Activated T-helper 1 cell treated with anti-CD3 and anti-CD28 coated beads, Interleukin-2, amount 50 U/mL, for 16 hours (primary cell): Measurements from ENCODE around the gene CCSER2.
A peak's percentile ranks its signal among the peaks of the same experiment; 100 is the strongest.
"Not testable (repeated sequence)": the region's sequence is repeated elsewhere in the genome, so short reads cannot be mapped to it uniquely, and the experiment has no call there.

Source experiments
- DNase-seq, 2 donors: peaks; one replicate each; pipeline ENCODE4 v3.0.0-alpha.2; 2020; ENCODE audit warnings: low read depth in 1 of 2, low spot score in 1 of 2

Gene CCSER2, protein sequence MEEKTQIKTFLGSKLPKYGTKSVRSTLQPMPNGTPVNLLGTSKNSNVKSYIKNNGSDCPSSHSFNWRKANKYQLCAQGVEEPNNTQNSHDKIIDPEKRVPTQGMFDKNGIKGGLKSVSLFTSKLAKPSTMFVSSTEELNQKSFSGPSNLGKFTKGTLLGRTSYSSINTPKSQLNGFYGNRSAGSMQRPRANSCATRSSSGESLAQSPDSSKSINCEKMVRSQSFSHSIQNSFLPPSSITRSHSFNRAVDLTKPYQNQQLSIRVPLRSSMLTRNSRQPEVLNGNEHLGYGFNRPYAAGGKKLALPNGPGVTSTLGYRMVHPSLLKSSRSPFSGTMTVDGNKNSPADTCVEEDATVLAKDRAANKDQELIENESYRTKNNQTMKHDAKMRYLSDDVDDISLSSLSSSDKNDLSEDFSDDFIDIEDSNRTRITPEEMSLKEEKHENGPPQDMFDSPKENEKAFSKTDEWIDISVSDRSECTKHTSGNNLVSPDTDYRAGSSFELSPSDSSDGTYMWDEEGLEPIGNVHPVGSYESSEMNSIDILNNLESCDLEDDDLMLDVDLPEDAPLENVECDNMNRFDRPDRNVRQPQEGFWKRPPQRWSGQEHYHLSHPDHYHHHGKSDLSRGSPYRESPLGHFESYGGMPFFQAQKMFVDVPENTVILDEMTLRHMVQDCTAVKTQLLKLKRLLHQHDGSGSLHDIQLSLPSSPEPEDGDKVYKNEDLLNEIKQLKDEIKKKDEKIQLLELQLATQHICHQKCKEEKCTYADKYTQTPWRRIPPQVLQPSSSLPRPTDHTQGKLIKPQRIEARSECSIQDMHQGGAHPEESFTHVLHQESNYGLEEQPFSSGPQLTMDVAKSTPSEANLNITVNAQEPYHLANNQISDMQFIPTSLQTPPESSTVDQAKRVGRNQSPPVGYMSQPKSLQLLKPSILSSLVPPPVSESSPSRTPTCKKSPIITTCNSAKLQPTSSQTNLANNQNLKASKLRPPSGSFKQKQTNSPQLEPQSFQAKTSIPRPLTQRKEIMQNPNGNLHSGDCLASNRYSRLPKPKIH

DNA sequence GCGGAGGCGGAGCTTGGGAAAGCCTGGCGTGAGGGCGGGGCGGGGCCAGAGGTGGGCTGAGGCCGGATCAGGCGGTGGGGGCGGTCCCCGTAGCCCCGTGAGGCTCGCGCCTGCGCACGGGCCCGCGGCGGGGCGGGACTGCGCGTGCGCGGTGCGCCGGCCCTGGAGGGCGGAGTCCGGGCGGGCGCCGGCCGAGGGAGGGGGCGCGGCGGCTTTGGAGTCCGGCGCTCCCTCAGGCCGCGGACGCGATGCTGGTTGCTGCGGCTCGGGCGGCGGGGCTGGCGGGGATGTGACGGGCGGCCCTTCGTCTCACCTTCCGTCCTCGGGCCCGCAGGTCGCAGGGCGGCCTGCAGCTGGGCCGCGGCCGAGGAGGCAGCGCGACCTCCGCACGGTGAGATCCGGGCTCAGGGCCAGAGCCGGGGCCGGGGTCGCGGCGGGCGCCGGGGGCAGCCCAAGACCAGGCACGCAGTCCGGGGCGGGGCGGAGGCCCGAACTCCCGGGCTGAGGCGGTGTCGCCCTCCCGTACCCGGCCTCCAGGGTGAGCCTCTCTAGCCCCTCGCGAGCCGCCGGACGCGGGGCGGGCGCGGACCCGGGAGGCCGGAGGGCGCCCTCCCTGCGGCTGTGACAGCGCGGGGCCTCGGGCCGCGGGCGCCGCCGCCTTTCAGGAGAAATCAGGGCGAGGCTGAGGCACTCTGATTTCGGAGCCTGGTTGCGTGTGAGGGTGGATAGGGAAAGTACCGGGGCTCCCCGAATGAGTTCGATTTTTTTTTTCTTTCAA is at the start of gene CCSER2:
Gene CCSER2 (plus strand): TSS at position 172 of the 778 bp plus-strand sequence. CDS start 42,464 bp downstream, outside the sequence.
- peak; percentile 73 to 84 for DNase-seq

DNA sequence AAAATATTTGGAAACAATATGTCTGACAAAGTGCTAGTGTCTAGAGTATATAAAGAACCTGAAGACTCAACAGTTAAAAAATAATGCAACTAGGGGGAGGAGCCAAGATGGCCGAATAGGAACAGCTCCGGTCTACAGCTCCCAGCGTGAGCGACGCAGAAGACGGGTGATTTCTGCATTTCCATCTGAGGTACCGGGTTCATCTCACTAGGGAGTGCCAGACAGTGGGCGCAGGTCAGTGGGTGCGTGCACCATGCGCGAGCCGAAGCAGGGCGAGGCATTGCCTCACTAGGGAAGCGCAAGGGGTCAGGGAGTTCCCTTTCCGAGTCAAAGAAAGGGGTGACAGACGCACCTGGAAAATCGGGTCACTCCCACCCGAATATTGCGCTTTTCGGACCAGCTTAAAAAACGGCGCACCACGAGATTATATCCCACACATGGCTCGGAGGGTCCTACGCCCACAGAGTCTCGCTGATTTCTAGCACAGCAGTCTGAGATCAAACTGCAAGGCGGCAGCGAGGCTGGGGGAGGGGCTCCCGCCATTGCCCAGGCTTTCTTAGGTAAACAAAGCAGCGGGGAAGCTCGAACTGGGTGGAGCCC is 48.4 kb upstream of the CCSER2 start:
- DNase-seq: not testable (repeated sequence)

DNA sequence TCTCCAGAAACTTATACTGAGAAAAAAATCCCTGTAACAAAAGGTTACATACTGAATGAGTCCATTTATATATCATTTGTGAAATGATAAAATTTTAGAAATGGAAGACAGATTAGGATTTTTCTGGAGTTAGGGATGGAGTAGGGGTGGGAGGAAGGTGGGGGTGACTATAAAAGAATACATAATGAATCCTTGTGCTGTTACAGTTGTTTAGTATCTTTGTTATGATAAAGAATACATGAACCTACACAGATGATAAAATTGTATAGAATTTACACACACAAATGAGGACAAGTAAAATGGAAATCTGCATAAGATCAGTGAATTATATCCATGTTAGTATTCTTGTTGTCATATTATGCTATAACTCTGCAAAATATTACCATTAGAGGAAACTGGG is 41.7 kb upstream of the CCSER2 start:
- no peak for DNase-seq

DNA sequence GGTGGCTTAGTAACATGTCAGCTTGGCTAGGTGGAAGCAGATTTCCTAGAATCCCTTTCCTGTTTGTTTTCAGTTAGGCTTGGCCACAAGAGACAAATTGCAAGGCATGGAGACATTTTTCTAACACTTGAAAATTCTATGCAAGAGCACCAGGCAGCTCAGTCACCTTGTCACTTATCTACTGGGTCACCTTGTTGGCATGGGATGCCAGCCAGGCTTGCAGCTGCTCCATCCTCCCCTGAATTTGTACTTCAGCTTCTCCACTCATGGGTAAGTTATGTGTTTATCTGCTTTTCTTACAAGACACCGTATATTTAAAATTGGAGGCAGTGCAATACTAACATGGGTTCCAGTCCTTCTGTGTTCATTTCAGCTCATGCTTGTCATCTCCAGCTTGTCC is 40.2 kb upstream of the CCSER2 start:
- no peak for DNase-seq

DNA sequence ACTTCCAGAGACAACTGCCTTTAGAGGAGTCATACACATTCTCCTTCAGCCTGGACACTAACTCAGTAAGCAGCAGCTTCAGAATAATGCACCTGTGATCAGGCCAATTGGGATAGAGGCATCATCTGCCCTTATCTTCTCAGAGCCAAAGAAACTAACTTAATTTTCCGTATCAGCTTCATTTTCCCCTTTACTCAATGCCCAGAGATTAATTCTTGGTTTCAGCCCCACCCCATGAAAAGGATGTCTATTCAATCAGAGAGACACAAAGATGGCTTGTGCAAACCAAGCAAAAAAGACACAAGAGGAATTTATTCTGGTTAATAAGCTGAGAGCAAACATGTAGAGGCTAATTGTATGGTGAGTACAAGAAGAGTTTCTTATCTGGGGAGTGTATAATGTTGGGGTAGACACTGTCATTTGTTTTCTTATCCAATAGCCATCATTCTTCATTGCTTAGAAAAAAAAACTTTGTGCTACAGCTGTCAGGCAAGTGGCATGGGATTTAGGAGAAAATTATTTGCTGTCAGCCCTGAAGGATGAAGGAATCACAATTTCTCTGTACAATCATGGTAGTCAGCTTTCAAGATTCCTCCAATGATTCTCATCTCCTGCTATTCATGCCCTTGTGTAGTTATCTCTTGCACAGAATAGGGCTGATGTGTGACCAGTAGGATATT is 38.7 kb upstream of the CCSER2 start:
- DNase-seq: no peak

DNA sequence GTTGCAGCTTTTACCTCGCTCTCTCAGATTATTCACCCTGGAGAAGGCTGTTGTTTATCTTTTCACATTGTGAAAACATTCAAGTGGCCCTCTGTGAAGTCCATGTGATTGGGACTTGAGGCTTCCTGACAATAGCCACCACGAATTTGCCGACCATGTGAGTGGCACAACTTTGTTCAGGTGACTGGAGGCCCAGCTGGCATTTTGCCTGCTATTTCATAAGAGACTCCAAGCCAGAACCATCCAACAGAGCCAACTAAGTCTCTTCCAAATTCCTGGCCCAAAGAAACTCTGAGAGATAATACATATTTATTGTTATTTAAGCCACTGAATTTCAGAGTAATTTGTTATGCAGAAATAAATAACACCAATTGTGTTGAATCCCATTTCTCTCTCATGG is 38.2 kb upstream of the CCSER2 start:
- DNase-seq: no peak

DNA sequence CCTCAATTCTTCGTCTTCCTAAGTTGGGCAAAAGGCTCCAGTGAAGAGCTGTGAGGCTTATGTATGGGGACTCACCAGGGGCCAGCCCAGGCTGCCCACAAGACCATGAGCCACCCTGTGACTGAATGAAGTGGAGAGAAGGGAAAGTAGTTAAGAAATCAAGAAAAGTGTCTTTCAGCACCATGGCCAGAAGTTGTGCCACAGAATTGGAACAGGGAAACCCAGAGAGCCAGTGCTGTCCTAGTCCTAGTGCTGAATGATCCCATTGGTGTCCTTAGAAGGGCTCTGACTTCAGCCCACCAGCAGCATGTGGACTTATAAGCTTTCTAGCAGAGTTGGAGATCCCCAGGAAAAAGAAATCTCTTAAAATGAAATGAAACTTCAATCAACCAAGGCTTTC is 37.0 kb upstream of the CCSER2 start:
- no peak for DNase-seq

DNA sequence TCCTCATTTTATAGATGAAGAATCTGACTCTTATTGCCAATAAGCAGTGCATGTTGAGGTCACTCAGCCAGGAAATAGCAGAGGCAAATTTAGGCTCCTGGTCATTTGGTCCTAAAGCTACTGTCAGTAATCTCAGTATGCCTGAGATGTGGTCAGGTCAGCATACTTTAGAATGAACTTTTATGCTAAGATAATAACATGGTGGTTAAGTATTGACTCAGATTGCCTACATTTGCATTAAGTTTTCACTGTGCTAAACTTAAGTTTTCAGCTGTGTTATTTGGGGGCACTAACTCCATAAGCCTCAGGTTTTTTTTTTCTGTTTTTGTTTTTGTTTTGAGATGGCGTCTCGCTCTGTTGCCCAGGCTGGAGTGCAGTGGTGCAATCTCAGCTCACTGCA is 35.9 kb upstream of the CCSER2 start:
- no peak for DNase-seq

DNA sequence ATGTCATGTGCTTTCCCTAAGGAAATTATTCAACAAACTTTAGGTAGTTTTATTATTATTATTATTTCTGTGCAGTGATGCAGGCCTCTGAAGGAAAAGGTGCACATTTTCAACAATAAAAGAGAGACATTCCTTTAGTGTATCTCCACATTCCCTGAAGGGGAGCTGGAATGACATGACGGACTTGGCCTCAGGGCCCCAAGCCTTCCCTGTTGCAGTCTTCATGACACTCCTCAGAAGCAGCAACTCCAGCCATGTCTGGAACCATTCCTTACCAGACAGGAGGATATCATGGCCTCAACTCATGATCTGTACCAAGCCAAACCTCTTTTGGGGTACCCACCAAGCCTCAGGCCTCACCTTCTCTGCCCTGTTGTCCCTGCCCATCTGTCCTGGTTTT is 35.2 kb upstream of the CCSER2 start:
- DNase-seq: no peak

DNA sequence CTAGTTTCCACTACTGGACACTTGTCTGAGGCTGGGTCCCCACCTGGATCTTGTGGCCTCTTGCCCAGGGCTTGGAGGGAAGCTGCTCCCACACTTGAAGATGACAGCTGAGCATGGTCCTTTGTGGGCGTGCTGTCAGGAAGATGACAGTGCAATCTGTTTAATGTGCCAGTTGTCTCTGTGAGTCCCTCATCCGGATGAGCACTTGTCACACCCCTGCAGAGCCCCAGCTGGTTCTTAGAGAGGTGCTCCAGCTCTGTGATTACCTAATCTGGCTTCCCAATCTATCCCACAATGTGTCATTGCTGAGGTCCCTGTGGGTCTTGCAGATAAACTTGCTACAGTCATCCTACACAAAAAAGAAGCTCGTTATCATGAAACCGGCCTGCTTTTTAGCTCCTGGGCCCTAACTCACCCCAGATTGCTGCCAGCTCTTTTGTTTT is 34.8 kb upstream of the CCSER2 start:
- no peak for DNase-seq

DNA sequence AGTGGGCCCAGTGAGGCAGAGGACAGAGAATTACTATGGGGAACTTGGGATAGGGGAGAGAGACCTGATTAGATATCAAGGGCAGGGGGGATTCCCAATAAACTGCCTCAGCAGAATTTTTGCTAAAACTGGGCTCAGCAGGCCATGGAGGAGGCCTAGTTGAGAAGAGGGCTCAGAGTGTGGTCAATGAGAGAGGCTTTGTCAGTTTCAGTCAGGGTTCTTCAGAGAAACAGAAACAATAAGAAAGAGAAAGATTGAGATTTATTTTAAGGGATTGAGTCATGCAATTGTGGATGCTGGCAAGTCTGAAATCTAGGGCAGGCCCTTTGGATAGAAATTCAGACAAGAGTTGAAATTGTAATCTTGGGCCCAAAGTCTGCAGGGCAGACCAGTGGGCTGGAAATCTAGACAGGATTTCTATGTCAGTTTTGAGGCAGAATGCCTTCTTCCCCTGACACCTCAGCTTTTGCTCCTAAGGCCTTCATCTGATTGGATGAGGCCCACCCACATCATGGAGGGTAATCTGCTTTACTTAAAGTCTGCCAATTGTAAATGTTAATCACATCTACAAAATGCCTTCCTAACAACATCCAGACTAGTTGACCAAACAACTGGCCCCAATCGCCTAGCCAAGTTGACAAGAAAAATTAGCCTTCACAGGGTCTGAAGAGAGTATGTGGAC is 33.5 kb upstream of the CCSER2 start:
- DNase-seq: no peak

DNA sequence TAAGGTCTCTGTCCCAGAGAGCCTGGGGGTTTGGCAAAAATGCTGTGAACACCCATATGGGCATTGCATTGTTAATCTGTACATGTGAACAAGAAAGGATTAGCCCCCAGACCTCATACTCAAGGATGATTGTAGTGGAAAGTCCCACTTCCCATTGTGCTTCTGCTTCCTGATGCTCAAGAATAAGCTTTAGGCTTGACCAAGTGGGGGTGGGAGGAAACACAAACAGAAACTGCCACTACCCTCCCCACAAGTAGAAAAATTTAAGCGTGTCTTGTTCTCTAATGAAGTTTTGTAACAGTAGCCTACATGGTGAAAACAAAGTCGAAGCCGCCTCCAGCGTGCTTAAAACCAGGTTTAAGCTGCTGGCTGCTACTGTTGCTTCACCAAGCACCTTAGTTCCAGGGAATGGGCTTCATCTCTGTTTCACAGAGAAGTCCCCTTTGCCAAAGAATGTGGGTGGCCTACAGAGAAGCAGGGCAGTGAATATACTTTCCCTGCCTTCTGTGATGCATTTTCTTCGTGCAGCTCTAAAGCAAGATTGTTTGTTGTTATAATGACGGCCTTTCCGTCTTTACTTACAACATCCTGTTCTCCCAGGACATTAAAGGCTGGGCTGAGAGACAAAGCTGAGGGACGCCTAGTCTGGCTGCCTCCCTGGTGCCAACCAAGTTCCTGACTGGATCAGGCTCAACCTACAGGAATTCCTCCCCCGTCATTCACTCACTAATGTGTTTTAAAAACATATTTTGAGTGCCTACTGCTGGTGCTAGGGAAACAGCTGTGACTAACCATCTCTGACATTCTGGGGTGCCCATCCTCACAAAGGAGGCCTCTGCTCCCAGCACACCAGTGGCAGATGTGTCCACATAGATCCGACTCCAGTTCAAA is 32.1 kb upstream of the CCSER2 start:
- no peak for DNase-seq

DNA sequence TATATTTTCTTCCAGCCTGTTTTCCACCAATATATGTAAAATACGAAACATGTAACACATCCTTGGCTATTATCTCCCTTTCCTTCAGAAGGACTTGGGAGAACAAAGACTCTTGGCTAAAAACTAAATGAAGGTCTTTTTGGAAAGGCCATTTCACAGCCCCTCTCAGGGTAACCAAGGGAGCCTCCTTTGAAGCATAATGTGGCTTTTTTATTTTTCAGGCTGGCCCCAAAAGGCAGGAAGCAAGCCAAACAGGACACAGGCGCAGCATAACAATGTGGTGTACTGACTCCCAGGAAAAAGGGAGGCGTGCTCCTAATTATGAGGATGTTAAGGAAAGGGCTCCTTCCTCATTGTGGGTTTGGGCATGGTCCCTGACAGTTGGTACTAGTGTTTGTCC is 30.3 kb upstream of the CCSER2 start:
- DNase-seq: no peak

DNA sequence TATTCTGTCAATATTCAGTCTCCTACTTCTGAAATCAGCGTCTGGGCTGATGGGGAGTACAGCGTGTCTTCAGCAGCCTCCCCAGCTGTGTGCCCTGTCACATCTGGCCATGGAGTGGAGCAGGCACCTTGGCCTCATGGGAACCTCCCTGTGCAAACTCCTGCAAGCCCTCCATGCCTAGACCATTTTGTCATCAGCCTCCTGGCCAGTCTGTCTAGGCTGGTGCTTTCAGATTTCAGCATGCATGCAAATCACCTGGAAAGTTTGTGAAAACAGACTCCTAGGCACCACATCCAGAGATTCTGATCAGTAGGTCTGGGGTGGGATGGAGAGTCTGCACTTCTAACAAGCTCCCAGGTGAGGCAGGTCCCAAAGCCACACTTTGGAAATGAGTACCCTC is 26.2 kb upstream of the CCSER2 start:
- DNase-seq: no peak

DNA sequence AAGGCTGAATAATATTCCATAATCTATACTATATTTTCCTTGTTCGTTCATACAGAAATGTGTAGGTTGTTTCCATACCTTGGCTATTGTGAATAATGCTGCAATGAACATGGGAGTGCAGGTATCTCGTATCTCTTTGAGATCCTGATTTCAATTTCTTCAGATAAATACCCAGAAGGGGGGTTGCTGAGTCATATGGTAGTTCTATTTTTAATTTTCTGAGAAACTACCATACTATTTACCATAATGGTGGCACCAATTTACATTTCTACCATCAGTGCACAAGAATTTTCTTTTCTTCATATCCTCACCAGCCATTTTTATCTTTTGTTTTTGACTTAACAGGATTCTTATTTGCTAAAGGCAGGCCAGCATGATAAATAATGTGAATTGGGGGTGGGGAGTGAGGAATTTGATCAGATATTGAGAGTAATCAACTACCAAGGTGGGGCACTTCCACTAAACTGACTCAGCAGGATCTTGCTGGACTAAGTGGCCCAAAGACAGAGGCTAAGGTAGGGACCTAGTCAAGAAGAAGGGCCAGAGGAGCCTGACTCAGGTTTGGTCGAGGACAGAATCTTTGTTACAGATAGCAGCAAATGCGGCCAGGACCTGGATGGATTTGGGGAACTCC is 21.5 kb upstream of the CCSER2 start:
- no peak for DNase-seq

DNA sequence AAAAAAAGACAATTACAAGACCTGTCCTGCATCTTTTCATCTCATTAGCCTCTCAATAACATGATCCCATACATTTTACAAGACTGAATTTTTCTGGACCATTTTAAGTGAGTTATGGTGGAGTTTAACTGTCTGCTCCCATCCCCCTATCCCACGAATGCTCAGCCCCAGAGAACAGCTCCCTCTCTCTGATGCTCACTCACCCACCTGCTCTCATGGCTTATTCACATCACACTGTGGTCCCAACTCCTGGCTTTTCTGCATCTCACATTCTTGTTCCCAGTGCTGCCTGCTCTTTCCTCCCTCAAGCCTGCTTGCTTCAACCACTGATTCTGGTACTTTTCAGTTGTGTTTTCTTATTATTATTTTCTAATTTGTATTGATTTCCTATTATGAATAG is 20.4 kb upstream of the CCSER2 start:
- no peak for DNase-seq

DNA sequence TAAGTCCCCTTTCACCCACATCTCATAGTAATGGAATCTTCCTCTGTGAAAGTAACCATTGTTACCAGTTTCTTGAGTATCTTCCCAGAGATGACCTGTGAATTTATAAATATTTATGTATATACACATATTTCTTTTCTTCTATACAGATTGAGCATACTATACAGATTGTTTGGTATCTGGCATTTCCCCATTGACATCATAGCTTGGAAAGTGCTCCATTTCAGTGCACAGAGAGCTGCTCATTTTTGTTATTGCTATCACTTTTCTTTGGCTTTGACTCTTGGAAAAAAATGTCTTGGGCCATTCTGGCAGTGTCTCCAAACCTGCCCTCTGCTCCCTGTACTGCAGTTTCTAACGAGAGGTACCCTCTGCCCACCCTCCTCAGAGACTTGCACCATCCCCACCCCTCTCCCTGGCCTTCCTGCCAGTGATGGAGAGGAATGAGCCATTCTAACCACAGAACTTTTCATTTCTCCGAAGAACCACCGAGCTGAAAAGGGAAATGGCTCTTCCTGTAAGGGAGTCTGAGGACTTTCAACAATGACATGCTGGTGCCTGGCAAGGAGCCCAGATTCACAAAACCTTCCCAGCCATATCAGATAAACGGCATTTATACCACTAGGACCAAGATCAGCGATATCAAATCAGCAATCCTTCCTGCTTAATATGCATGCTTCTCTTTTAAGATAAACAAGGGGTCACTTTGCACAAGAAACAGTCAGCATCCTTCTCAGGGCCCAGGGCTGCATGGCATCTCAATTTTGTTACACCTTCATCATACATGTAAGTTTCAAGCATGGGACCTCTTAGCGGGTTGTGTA is 19.7 kb upstream of the CCSER2 start:
- no peak for DNase-seq
